ENCODE data around the gene TRAPPC2L.
"Not testable (repeated sequence)": the region's sequence is repeated elsewhere in the genome, so short reads cannot be mapped to it uniquely, and the experiment has no call there.

TRAPPC2L gene

GRCh38 chr16:88886845-88887521 is 30.1 kb downstream of the TRAPPC2L start:
- DNase-seq: no peak
- intact Hi-C loops (cut with DNase I): no loop called here

- no peak for DNase-seq
- intact Hi-C loops (cut with DNase I): no loop called here
These were observed 31.1 kb downstream of the TRAPPC2L start for GRCh38 chr16:88888057-88888456.

GRCh38 chr16:88888461-88889387 is 31.8 kb downstream of the TRAPPC2L start:
- no peak for DNase-seq
- intact Hi-C loops (cut with DNase I): no loop called here

- intact Hi-C loops (cut with DNase I); DNase-seq: not testable (repeated sequence)
These were observed 32.9 kb downstream of the TRAPPC2L start for GRCh38 chr16:88889702-88890352.

- intact Hi-C loops (cut with DNase I): no loop called here
- no peak for DNase-seq
These were observed 34.2 kb downstream of the TRAPPC2L start for GRCh38 chr16:88891083-88891482.

- DNase-seq: no peak
- intact Hi-C loops (cut with DNase I): no loop called here
These were observed 35.1 kb downstream of the TRAPPC2L start for GRCh38 chr16:88892065-88892464.

- no peak for DNase-seq
- intact Hi-C loops (cut with DNase I): no loop called here
These were observed 36.4 kb downstream of the TRAPPC2L start for GRCh38 chr16:88893127-88893968.

GRCh38 chr16:88894266-88894665 is 37.3 kb downstream of the TRAPPC2L start:
- DNase-seq; intact Hi-C loops (cut with DNase I): not testable (repeated sequence)

GRCh38 chr16:88894681-88895300 is 37.9 kb downstream of the TRAPPC2L start:
- intact Hi-C loops (cut with DNase I): no loop called here

GRCh38 chr16:88895335-88895734 is 38.4 kb downstream of the TRAPPC2L start:
- intact Hi-C loops (cut with DNase I): no loop called here
- no peak for DNase-seq

More at GRCh38 chr16:88894681-88895300, 37.9 kb downstream of the TRAPPC2L start:
- no peak for DNase-seq

GRCh38 chr16:88896238-88897070 is 39.5 kb downstream of the TRAPPC2L start:
- intact Hi-C loops (cut with DNase I): no loop called here
- no peak for DNase-seq

GRCh38 chr16:88897696-88898425 is 40.9 kb downstream of the TRAPPC2L start:
- DNase-seq: no peak
- intact Hi-C loops (cut with DNase I): no loop called here

GRCh38 chr16:88899901-88900661 is 43.2 kb downstream of the TRAPPC2L start:
- DNase-seq: no peak
- intact Hi-C loops (cut with DNase I): no loop called here

GRCh38 chr16:88900662-88901052 is 43.7 kb downstream of the TRAPPC2L start:
- DNase-seq: no peak
- intact Hi-C loops (cut with DNase I): no loop called here

GRCh38 chr16:88901718-88902337 is 44.9 kb downstream of the TRAPPC2L start:
- no peak for DNase-seq
- intact Hi-C loops (cut with DNase I): no loop called here

GRCh38 chr16:88902744-88903143 is 45.8 kb downstream of the TRAPPC2L start:
- intact Hi-C loops (cut with DNase I): no loop called here
- no peak for DNase-seq

GRCh38 chr16:88903267-88903666 is 46.3 kb downstream of the TRAPPC2L start:
- intact Hi-C loops (cut with DNase I): no loop called here

More at GRCh38 chr16:88903267-88903666, 46.3 kb downstream of the TRAPPC2L start:
- DNase-seq: no peak

All from posterior cingulate gyrus (tissue), 11 donors.